ENCODE data around the gene FFAR3.
"Not testable (repeated sequence)": the region's sequence is repeated elsewhere in the genome, so short reads cannot be mapped to it uniquely, and the experiment has no call there.

FFAR3 gene

DNA sequence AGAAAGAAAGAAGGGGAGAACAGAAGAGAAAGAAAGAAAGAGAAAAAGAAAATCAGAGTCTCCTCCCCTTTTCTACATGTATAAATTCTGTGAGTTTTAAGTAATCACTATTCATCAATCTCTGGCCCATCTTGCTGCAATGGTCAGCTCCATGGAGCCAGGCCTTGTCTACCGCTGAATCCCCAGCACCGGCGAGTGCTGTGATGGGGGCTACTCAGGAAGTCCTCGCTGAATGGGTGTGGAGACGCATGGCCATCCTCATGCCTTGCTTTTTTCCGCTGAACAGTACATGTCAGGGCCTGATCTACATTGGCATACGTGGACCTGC is 42.5 kb downstream of the FFAR3 start:
- H3K4me3 ChIP-seq (replicated peaks; ENCODE audit: insufficient read depth, low read length), result no peak overlapping the region
- no peak overlapping the region for H3K27ac ChIP-seq (replicated peaks)
- no peak for DNase-seq (ENCODE audit: low read depth in 1 of 2, low spot score in 1 of 2)
- H3K27me3 ChIP-seq (ENCODE audit: insufficient read depth, poor library complexity, severe bottlenecking), result no peaks in the 10 kb centered on the region
- TF ChIP-seq POLR2AphosphoS5 (IDR thresholded peaks at IDR 0.05; ENCODE audit: low read depth) (no peak), SPI1 (IDR thresholded peaks at IDR 0.05; ENCODE audit: borderline replicate concordance, low read depth) (no peak), GABPA (IDR thresholded peaks at IDR 0.05; ENCODE audit: low read depth) (no peak)
- TF ChIP-seq, protein P1, sequence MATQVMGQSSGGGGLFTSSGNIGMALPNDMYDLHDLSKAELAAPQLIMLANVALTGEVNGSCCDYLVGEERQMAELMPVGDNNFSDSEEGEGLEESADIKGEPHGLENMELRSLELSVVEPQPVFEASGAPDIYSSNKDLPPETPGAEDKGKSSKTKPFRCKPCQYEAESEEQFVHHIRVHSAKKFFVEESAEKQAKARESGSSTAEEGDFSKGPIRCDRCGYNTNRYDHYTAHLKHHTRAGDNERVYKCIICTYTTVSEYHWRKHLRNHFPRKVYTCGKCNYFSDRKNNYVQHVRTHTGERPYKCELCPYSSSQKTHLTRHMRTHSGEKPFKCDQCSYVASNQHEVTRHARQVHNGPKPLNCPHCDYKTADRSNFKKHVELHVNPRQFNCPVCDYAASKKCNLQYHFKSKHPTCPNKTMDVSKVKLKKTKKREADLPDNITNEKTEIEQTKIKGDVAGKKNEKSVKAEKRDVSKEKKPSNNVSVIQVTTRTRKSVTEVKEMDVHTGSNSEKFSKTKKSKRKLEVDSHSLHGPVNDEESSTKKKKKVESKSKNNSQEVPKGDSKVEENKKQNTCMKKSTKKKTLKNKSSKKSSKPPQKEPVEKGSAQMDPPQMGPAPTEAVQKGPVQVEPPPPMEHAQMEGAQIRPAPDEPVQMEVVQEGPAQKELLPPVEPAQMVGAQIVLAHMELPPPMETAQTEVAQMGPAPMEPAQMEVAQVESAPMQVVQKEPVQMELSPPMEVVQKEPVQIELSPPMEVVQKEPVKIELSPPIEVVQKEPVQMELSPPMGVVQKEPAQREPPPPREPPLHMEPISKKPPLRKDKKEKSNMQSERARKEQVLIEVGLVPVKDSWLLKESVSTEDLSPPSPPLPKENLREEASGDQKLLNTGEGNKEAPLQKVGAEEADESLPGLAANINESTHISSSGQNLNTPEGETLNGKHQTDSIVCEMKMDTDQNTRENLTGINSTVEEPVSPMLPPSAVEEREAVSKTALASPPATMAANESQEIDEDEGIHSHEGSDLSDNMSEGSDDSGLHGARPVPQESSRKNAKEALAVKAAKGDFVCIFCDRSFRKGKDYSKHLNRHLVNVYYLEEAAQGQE (IDR thresholded peaks at IDR 0.05; ENCODE audit: insufficient replicate concordance, low read depth), result no peak
- TF ChIP-seq, protein P2, sequence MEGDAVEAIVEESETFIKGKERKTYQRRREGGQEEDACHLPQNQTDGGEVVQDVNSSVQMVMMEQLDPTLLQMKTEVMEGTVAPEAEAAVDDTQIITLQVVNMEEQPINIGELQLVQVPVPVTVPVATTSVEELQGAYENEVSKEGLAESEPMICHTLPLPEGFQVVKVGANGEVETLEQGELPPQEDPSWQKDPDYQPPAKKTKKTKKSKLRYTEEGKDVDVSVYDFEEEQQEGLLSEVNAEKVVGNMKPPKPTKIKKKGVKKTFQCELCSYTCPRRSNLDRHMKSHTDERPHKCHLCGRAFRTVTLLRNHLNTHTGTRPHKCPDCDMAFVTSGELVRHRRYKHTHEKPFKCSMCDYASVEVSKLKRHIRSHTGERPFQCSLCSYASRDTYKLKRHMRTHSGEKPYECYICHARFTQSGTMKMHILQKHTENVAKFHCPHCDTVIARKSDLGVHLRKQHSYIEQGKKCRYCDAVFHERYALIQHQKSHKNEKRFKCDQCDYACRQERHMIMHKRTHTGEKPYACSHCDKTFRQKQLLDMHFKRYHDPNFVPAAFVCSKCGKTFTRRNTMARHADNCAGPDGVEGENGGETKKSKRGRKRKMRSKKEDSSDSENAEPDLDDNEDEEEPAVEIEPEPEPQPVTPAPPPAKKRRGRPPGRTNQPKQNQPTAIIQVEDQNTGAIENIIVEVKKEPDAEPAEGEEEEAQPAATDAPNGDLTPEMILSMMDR (IDR thresholded peaks at IDR 0.05; ENCODE audit: insufficient read depth, low read length), result no peak

DNA sequence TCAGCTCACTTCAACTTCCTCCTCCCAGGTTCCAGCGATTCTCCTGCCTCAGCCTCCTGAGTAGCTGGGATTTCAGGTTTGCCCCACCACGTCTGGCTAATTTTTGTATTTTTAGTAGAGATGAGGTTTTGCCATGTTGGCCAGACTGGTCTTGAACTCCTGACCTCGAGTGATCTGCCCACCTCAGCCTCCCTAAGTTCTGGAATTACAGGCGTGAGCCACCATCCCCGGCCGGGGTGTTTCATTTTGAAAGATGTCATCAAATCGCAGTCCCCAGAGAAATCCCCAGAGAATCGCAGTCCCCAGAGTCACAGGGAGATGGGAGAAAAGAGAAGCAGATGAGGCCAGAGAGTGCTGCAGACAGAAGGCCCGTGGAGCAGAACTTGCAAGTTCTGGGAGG is 43.2 kb downstream of the FFAR3 start:
- H3K27ac ChIP-seq (replicated peaks); DNase-seq (ENCODE audit: low read depth in 1 of 2, low spot score in 1 of 2); H3K27me3 ChIP-seq (ENCODE audit: insufficient read depth, poor library complexity, severe bottlenecking); H3K4me3 ChIP-seq (replicated peaks; ENCODE audit: insufficient read depth, low read length): not testable (repeated sequence)

DNA sequence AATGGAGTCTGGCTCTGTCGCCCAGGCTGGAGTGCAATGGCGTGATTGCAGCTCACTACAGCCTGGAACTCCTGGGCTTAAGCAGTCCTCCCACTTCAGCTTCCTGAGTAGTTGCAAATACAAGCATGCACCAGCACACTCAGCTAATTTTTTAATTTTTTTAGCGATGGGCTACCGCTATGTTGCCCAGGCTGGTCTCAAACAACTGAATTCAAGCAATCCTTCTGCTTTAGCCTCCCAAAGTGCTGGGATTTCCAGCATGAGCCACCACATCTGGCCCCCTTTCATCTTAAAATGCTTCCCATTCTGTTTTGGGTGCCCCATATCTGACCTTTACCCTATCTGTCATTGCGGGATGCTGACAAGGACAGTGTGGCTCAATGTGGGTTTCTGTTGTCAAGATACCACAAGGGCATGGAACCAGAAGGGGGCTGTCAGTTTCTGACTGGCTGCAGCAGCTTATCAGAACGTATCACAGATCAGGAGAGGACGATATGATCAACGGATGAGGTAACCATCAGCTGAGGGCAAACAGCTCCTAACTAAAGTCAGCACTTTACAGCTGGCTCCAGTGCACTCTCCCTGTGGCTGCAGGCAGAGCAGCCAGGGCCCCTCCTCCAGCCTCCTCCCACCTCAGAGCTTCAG is 45.0 kb downstream of the FFAR3 start:
- DNase-seq (ENCODE audit: low read depth in 1 of 2, low spot score in 1 of 2), result no peak
- Histone ChIP-seq H3K27ac (replicated peaks) (no peak overlapping the region), H3K4me3 (replicated peaks; ENCODE audit: insufficient read depth, low read length) (no peak overlapping the region), H3K27me3 (ENCODE audit: insufficient read depth, poor library complexity, severe bottlenecking) (no peaks in the 10 kb centered on the region)
- TF ChIP-seq POLR2AphosphoS5 (IDR thresholded peaks at IDR 0.05; ENCODE audit: low read depth) (no peak), GABPA (IDR thresholded peaks at IDR 0.05; ENCODE audit: low read depth) (no peak), SPI1 (IDR thresholded peaks at IDR 0.05; ENCODE audit: borderline replicate concordance, low read depth) (no peak)
- TF ChIP-seq, protein P1 (IDR thresholded peaks at IDR 0.05; ENCODE audit: insufficient replicate concordance, low read depth), result no peak
- TF ChIP-seq, protein P2 (IDR thresholded peaks at IDR 0.05; ENCODE audit: insufficient read depth, low read length), result no peak

DNA sequence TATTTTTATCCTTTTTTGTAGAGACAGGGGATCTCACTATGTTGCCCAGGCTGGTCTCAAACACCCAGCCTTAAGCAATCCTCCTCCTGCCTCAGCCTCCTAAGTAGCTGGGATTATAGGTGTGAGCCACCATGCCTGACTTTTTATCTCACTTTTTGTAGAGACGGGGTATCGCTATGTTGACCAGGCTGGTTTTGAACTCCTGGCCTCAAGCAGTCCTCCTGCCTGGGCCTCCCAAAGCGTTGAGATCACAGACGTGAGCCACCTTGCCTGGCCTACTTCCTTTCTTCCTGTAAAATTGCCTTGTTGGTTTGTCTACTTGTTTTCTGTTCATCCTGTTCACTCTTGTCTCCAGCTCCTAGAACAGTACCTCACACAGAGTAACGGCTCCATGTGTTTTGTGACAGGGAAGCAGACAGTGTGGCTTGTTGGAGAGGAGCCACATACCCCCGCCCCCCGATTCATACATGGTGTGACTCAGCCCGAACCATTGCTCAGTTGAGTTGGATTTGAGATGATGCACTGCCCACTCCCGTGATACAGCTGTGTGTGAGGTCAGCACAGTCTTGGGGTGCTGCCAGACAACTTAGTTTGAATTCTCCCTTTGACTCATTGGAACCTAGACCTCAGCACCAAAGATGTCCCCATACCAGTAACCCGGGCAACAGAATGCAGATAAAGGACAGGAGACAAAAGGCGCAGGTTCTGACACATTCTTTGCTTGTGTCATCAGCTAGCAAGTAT is 46.8 kb downstream of the FFAR3 start:
- H3K27ac ChIP-seq (replicated peaks), result no peak overlapping the region
- TF ChIP-seq SPI1 (IDR thresholded peaks at IDR 0.05; ENCODE audit: borderline replicate concordance, low read depth) (no peak), GABPA (IDR thresholded peaks at IDR 0.05; ENCODE audit: low read depth) (no peak), POLR2AphosphoS5 (IDR thresholded peaks at IDR 0.05; ENCODE audit: low read depth) (no peak)
- TF ChIP-seq, protein P1 (IDR thresholded peaks at IDR 0.05; ENCODE audit: insufficient replicate concordance, low read depth), result no peak
- TF ChIP-seq, protein P2 (IDR thresholded peaks at IDR 0.05; ENCODE audit: insufficient read depth, low read length), result no peak
- H3K4me3 ChIP-seq (replicated peaks; ENCODE audit: insufficient read depth, low read length), result no peak overlapping the region
- DNase-seq (ENCODE audit: low read depth in 1 of 2, low spot score in 1 of 2), result no peak
- H3K27me3 ChIP-seq (ENCODE audit: insufficient read depth, poor library complexity, severe bottlenecking), result peaks cover under 1% of the 10 kb centered on the region
